Measurements from ENCODE around the gene SH2D7.

- no peak for TF ChIP-seq CTCF (IDR thresholded peaks at IDR 0.05)
- TF ChIP-seq POLR2AphosphoS5 (IDR thresholded peaks at IDR 0.05; ENCODE audit: low read depth, low read length): no peak
- no peak for TF ChIP-seq TCF7L2 (IDR thresholded peaks at IDR 0.05; ENCODE audit: low read depth, low read length)
Measured at GRCh38 chr15:78051596-78051995, 40.8 kb upstream of the SH2D7 start.

Data from Panc1 (cell line).